Skeletal muscle tissue (tissue), 4 donors: ENCODE results near the gene CPA3. TPM values are rescaled to one million over a fixed set of nuclear protein-coding genes. Genes with fewer than 3 reads are reported as not detected.

ENCODE experiments used
- H3K27ac ChIP-seq: one replicate; pipeline ENCODE4 v1.7.0; 2013; ENCODE audit warnings: mild to moderate bottlenecking, low read depth, low read length, inconsistent platforms
- H3K27me3 ChIP-seq, 3 donors: one replicate each; pipeline ENCODE4 v1.7.0; 2013; ENCODE audit warnings: low read length in 3 of 3; ENCODE audit not compliant: control insufficient read depth in 3 of 3, insufficient read depth in 3 of 3
- H3K36me3 ChIP-seq, 3 donors: one replicate each; pipeline ENCODE4 v1.7.0; 2013; ENCODE audit warnings: low read length in 3 of 3; ENCODE audit not compliant: control insufficient read depth in 3 of 3, insufficient read depth in 3 of 3
- H3K4me1 ChIP-seq, 3 donors: one replicate each; pipeline ENCODE4 v1.7.0; 2013; ENCODE audit warnings: low read length in 3 of 3, mild to moderate bottlenecking in 3 of 3; ENCODE audit not compliant: control insufficient read depth in 3 of 3, insufficient read depth in 3 of 3
- H3K4me3 ChIP-seq, 3 donors: one replicate each; pipeline ENCODE4 v1.7.0; 2013; ENCODE audit warnings: low read length in 3 of 3
- H3K9ac ChIP-seq, 3 donors: one replicate each; pipeline ENCODE4 v1.7.0; 2013; ENCODE audit warnings: low read length in 3 of 3, mild to moderate bottlenecking in 3 of 3, moderate library complexity in 2 of 3, low read depth in 1 of 3
- H3K9me3 ChIP-seq, 3 donors: one replicate each; pipeline ENCODE4 v1.7.0; 2013; ENCODE audit warnings: low read length in 3 of 3; ENCODE audit not compliant: control insufficient read depth in 3 of 3
- total RNA-seq: library from RNA; depleted of rRNA; stranded (reverse); fragments of >200 nt; gene quantifications from one replicate; pipeline ENCODE4 v1.2.3, GENCODE V29; 2014
- donor health status: Osteomylitis.

The CPA3 gene, protein sequence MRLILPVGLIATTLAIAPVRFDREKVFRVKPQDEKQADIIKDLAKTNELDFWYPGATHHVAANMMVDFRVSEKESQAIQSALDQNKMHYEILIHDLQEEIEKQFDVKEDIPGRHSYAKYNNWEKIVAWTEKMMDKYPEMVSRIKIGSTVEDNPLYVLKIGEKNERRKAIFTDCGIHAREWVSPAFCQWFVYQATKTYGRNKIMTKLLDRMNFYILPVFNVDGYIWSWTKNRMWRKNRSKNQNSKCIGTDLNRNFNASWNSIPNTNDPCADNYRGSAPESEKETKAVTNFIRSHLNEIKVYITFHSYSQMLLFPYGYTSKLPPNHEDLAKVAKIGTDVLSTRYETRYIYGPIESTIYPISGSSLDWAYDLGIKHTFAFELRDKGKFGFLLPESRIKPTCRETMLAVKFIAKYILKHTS
- 5.2 TPM for total RNA-seq

DNA sequence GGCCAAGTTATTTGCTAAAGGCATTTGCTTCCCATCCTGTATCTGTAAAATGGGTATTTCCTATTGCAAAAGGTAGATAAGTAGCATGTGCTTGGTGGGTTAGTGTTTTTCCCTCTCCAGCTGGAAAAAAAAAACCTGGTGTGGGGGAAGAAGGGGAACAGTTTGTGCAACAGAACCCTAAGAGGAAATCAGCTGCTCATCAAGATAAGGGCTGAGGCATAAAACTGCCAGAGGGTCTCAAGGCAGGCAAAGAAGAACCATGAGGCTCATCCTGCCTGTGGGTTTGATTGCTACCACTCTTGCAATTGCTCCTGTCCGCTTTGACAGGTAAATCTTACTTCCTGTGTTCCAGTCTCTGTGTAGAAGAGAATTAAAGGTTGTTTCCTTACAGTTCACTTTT, at the start of gene CPA3:
Gene CPA3 (plus strand): TSS at position 248 of the 400 bp plus-strand sequence. CDS start 12 bp downstream, at position 260.
- peaks cover 0 to 8% (median 4%) of the 10 kb centered on the region in 3 donors for H3K4me1 ChIP-seq

DNA sequence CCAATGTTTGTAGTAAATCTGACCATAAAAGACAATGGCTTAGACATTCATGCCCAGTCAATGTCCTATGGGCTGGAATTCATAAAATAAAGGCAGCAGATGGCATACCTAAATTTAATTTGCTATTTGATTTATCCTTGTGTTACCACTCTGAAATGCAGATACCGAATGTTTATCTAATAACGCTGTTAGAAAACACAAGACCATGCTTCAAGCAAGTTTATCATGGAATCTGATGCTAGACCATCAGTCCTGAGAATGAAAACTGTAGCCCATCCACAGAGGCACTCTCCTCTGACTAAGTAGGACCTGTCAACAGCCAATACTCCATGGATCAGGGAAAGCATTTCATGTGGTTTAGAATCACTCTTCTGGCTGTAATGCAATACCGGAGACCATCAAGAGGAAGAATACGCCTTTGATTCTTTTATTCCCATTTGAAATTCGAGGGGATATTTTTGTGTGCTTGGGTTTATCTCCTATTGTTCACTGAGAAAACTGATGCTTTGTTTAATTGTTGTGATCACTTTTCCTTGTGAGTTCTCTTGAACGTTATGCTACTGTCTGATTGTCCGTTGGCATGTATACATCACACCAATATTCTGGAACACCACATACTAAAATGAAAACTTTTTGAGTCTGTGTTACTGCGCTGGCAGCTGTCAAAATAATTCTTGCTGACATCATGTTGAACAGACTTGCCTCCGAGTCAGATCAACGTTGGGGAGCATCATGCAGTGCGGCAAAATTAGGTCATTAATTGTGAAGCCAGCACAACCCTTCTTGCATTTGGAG, 49.6 kb upstream of the CPA3 start:
- Histone ChIP-seq H3K4me3 (no peak overlapping the region), H3K36me3 (no peaks in the 10 kb centered on the region), H3K9me3 (no peaks in the 10 kb centered on the region), H3K9ac (no peak overlapping the region), H3K27me3 (no peaks in the 10 kb centered on the region), H3K27ac (no peak overlapping the region), H3K4me1 (no peaks in the 10 kb centered on the region)

More for the DNA sequence above, at the start of gene CPA3:
- no peak within 1 kb of the TSS for H3K9ac ChIP-seq
- no peak within 1 kb of the TSS for H3K27ac ChIP-seq
- H3K4me3 ChIP-seq = no peak within 1 kb of the TSS
- peaks cover 0 to 2% (median 0%) of the 10 kb centered on the region in 3 donors for H3K27me3 ChIP-seq
- no peaks in the 10 kb centered on the region for H3K9me3 ChIP-seq
- no peaks in the 10 kb centered on the region for H3K36me3 ChIP-seq

DNA sequence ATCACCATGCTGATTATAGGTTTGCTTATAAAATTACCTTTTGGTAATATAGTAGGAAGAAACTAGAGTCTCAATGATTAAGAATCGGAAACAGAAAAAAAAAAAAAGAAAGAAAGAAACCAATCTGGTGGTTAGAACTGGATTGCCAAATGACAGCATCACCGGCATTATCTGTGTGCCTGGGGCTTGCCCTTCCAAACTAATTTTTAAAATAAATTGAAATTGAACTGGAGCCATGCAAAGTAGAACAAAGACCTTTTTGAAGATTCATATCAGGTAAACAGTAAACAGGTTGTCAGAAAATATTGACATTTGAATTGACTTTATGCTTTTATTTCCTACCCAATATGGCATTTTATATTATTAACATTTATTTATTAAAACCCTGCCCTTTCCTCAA, 48.7 kb upstream of the CPA3 start:
- Histone ChIP-seq H3K27ac (no peak overlapping the region), H3K4me3 (no peak overlapping the region), H3K4me1 (no peaks in the 10 kb centered on the region), H3K27me3 (no peaks in the 10 kb centered on the region), H3K36me3 (no peaks in the 10 kb centered on the region), H3K9me3 (no peaks in the 10 kb centered on the region), H3K9ac (no peak overlapping the region)

DNA sequence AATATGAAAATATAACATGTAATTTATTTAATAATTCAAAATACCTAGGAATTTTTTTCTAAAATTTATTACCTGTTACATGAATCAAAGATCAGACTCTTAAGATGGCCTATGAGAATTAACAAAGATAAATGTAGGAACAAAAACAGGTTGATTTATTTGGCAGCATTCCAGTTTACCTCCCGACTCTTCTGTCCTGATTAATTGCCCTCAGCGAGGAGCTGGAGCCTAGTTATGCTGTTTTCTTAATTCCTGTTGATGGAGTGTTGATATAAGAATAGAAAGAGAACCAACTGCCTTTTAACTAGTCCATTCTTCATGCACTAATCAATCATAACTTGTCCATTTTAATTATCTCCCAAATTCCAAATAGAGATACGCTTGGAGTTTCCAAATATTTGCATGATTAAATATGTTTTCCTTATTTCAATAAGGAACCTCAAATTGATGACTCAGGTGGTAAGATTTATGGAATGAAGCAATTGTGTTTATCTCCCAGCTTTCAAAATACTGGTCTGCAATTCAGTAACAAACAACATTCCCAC, 48.0 kb upstream of the CPA3 start:
- Histone ChIP-seq H3K36me3 (no peaks in the 10 kb centered on the region), H3K9me3 (no peaks in the 10 kb centered on the region), H3K4me1 (no peaks in the 10 kb centered on the region), H3K4me3 (no peak overlapping the region), H3K27ac (no peak overlapping the region), H3K27me3 (no peaks in the 10 kb centered on the region), H3K9ac (no peak overlapping the region)

DNA sequence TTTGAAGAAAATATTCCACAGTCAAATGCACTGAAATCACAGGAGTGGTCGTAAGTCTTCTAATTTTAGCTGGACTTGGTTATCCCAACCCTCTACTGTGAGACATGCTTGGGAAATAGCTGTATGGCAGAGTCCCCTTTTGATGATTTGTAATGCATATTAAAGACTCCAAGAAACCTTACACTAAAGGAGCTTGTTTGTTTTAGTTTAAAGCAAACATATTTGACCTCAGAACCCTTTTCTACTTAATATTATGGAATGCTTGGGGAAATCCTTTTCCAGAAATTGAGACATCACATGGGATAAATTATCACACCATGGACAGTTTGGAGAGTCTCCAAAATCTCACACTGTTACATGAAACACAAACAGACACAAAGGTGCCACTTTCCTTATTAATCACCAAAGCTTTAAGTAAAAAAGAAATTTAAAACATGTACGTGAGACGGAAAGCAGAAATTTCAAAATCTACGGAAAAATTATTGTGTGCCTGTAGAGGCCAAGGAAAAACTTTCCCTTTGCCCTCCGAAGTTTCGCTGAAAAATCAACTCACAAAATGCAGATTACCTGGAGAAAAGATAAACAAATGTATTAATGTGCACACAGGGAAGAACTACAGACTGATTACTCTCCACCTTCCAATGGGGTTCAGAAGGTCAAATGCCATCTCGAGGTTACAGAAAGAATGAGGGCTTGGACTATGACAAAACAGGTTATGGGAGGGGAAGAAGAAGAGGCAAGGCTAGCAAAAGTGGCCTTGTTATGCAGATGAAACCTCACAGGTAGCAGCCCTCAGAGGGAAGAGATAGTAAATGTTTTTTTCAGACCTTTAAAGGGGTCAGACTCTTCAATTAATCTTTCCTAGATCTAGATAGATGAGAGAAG, 44.5 kb upstream of the CPA3 start:
- Histone ChIP-seq H3K4me3 (no peak overlapping the region), H3K36me3 (no peaks in the 10 kb centered on the region), H3K27ac (no peak overlapping the region), H3K9ac (no peak overlapping the region), H3K4me1 (no peaks in the 10 kb centered on the region), H3K9me3 (no peaks in the 10 kb centered on the region), H3K27me3 (no peaks in the 10 kb centered on the region)

DNA sequence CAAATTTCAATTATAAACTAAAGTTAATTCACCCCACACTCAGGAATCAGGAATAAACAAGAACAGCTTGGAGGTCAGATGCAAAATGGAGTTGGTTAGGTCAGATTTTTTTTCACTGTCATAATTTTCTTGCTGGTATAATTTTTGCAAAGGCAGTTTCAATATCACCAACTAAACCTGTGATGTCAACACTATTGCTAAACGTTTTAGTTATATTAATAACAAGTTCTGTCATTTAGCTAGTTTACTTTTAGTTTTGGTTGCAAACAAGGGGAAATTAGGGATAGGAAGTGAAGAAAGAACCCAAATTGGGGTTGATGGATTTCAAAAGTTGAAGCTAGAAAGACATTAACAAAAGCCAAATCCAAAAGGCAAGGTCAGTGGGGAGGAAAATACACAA, 42.1 kb upstream of the CPA3 start:
- no peak overlapping the region for H3K4me3 ChIP-seq
- no peak overlapping the region for H3K9ac ChIP-seq
- H3K27me3 ChIP-seq = no peaks in the 10 kb centered on the region
- H3K36me3 ChIP-seq = no peaks in the 10 kb centered on the region
- no peak overlapping the region for H3K27ac ChIP-seq
- H3K4me1 ChIP-seq = no peaks in the 10 kb centered on the region
- H3K9me3 ChIP-seq = no peaks in the 10 kb centered on the region

DNA sequence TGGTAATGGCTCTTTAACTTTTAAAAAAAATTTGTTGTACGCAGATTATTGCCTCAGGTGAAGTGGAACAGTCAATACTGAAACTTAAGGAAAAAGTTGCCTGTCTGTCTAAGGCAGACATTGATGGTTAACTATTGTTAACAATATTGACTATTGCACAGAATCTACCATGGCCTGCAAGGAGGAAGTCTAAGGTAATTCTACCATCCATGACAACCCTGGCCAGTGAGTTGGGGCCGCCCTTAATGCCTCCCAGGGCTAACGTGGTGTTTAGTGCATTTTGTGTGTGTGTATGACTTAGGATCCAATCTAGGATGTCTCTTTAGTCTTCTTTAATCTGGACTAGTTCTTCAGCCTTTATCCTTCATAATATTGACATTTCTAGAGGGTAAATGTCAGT, 39.6 kb upstream of the CPA3 start:
- no peaks in the 10 kb centered on the region for H3K36me3 ChIP-seq
- H3K27ac ChIP-seq = no peak overlapping the region
- H3K4me3 ChIP-seq = no peak overlapping the region
- H3K9me3 ChIP-seq = no peaks in the 10 kb centered on the region
- no peaks in the 10 kb centered on the region for H3K27me3 ChIP-seq
- H3K9ac ChIP-seq = no peak overlapping the region
- H3K4me1 ChIP-seq = no peaks in the 10 kb centered on the region

DNA sequence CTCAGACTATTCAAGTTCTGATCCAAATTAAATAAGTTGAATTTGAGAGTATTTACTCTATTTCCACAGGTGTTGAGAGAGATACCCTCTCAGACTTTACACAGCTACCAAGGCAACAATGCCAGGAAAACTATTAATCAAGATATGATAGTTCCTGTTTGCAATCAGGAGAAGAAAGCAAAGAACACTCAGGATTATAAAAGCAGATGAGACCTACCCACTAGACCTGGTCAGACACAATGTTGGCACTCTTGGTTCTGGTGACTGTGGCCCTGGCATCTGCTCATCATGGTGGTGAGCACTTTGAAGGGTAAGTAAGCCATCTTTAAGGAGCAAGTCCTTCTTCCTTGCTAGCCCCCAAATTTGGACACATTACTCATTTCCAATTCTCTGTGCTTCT, 37.5 kb upstream of the CPA3 start, which contains the start of gene CPB1:
Gene CPB1 (plus strand): TSS at position 227 of the 400 bp plus-strand sequence. CDS start 13 bp downstream, at position 240.
- Histone ChIP-seq H3K4me3 (no peak within 1 kb of the TSS), H3K27me3 (no peaks in the 10 kb centered on the region), H3K9me3 (no peaks in the 10 kb centered on the region), H3K9ac (no peak within 1 kb of the TSS), H3K4me1 (no peaks in the 10 kb centered on the region), H3K27ac (no peak within 1 kb of the TSS), H3K36me3 (no peaks in the 10 kb centered on the region)

DNA sequence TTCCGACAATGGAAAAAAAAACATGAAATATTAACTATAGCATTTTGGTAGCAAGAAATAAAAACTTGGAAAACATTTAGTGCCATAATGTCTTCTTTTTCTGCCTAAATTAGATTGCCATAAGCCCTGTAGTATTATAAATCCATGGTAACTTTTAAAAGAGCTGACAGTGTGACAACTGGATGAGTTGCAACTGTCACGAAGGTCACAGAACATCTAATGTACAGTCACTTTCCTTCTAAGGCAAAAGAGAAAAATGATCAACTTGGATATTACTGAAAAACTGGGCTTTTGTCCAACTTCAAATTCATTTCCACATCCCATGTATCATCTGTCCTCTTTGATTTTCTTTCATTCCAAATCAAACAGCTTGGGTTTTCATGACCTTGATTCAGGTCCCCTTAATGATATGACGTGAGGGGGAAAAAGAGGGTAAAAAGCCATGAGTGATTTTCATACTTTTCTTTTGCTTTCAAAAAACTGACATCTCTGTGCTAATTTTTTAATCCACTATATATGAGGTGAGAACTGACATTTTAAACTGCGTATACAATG, 36.9 kb upstream of the CPA3 start:
- Histone ChIP-seq H3K4me3 (no peak overlapping the region), H3K9ac (no peak overlapping the region), H3K27me3 (no peaks in the 10 kb centered on the region), H3K9me3 (no peaks in the 10 kb centered on the region), H3K4me1 (no peaks in the 10 kb centered on the region), H3K27ac (no peak overlapping the region), H3K36me3 (no peaks in the 10 kb centered on the region)
